ENCODE data around the gene NHSL2.

NHSL2 gene

DNA sequence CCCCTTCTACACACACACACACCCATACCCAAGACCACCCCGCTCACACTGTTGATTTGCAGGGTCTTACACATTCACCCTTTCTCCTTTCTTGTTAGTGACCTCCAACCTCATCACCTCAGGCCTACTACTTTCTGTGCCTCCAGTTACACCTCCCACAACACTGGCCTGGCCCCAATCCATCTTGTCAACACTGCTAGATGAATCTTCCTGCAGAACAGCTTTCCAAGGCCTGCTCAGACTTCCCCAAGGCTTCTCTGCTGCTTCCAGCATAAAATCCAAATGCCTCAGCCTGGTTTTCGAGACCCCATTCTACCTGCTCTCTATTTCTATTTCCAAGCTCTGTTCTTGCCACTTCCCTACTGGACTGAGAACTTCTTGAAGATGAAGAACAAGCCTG lies 79.9 kb downstream of the NHSL2 start:
- no peak overlapping the region for H3K4me3 ChIP-seq (ENCODE audit: low read depth, low read length)
- DNase-seq (ENCODE audit: low read depth), result no peak
- TF ChIP-seq POLR2A (IDR thresholded peaks at IDR 0.05; ENCODE audit: extremely low read depth, insufficient read length), result no peak
- no peak for TF ChIP-seq MYC (IDR thresholded peaks at IDR 0.05; ENCODE audit: low read depth, low read length)

DNA sequence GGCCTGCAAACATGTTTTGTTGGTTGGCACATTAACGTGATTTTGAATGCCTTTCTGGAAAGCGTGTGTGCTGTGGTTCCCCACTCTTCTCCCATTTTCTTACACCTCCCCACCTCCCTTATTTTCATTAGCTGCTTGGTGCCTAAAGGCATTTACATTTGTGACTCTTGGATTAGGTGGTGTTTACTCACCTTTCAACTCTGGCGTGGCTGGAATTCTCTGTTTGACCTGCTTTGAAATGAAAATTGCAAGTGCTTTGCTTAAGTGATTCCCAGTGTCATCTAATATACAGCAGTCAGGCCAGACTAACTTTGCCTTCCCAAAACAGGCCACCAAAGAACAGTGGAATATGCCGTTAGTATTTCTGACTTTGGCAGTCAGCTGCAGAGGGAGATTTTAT lies 80.5 kb downstream of the NHSL2 start:
- no peak overlapping the region for H3K4me3 ChIP-seq (ENCODE audit: low read depth, low read length)
- TF ChIP-seq, protein P1, sequence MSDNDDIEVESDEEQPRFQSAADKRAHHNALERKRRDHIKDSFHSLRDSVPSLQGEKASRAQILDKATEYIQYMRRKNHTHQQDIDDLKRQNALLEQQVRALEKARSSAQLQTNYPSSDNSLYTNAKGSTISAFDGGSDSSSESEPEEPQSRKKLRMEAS (IDR thresholded peaks at IDR 0.05; ENCODE audit: low read depth, low read length), result no peak
- no peak for DNase-seq (ENCODE audit: low read depth)

DNA sequence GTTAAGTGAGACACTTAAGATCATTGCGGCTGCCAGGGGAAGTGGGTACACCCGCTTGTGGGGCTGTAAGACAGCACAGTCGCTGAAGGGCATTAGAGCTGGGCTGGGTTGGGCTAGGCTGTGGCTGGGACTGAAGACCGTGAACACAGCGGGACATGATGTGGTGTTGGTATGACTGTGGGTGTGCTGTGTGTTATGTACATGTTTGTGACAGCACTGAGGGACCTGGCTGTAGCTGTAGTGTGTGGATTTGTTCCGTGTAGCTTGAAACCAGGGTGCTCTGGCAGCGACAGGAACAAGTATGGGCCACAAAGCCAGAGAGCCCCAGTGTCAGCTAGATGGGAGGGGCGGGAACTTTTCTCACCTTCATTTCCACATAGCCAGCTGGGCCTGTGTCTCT lies 82.1 kb downstream of the NHSL2 start:
- no peak for DNase-seq (ENCODE audit: low read depth)
- H3K4me3 ChIP-seq (ENCODE audit: low read depth, low read length), result no peak overlapping the region
- TF ChIP-seq, protein P2, sequence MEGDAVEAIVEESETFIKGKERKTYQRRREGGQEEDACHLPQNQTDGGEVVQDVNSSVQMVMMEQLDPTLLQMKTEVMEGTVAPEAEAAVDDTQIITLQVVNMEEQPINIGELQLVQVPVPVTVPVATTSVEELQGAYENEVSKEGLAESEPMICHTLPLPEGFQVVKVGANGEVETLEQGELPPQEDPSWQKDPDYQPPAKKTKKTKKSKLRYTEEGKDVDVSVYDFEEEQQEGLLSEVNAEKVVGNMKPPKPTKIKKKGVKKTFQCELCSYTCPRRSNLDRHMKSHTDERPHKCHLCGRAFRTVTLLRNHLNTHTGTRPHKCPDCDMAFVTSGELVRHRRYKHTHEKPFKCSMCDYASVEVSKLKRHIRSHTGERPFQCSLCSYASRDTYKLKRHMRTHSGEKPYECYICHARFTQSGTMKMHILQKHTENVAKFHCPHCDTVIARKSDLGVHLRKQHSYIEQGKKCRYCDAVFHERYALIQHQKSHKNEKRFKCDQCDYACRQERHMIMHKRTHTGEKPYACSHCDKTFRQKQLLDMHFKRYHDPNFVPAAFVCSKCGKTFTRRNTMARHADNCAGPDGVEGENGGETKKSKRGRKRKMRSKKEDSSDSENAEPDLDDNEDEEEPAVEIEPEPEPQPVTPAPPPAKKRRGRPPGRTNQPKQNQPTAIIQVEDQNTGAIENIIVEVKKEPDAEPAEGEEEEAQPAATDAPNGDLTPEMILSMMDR (IDR thresholded peaks at IDR 0.05; ENCODE audit: low read depth, low read length), result no peak
- TF ChIP-seq MYC (IDR thresholded peaks at IDR 0.05; ENCODE audit: low read depth, low read length) (no peak), POLR2A (IDR thresholded peaks at IDR 0.05; ENCODE audit: extremely low read depth, insufficient read length) (no peak)
- TF ChIP-seq, protein P1 (IDR thresholded peaks at IDR 0.05; ENCODE audit: low read depth, low read length), result no peak

DNA sequence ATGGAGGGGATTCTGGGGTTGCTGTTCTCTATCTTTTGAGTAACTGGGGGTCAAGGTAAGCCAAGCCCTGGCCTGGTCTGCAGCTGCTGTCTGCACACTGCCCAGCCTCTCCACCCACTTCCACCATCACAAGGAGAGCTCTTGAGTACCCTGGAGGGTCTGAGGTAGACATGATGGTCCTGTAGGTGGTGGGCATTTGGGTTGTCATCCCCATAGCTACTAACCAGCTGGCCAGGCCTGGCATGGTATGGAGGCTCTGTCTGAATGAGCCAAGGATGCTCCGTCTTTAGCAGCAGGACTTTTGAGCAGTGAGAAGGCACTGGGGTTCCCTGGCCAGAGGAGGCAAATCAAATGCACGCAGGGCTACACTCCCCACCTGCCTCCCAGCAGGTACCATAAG lies 82.7 kb downstream of the NHSL2 start:
- H3K4me3 ChIP-seq (ENCODE audit: low read depth, low read length), result no peak overlapping the region
- no peak for DNase-seq (ENCODE audit: low read depth)
- TF ChIP-seq MYC (IDR thresholded peaks at IDR 0.05; ENCODE audit: low read depth, low read length) (no peak), POLR2A (IDR thresholded peaks at IDR 0.05; ENCODE audit: extremely low read depth, insufficient read length) (no peak)
- TF ChIP-seq, protein P1 (IDR thresholded peaks at IDR 0.05; ENCODE audit: low read depth, low read length), result no peak
- TF ChIP-seq, protein P2 (IDR thresholded peaks at IDR 0.05; ENCODE audit: low read depth, low read length), result no peak

DNA sequence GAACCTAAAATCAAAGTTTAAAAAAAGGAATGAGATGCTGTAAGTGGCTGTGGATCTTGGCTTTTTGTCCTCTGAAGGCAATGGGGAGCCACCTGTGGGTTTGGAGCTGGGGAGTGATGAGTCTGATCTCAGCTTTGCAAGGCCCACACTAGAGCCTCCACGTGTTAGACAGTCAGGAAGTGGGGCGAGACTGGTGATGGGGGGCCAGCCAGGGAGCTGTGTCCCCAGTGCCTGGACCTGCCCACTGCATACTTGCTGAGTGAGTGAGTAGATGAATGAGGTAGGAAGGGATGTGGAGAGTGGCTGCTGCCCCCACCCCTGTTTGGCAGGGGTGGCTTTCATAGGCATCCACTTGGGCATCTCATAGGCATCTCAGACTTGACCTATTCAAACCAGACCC lies 84.0 kb downstream of the NHSL2 start:
- TF ChIP-seq MYC (IDR thresholded peaks at IDR 0.05; ENCODE audit: low read depth, low read length), result no peak
- TF ChIP-seq, protein P2 (IDR thresholded peaks at IDR 0.05; ENCODE audit: low read depth, low read length), result no peak
- TF ChIP-seq, protein P1 (IDR thresholded peaks at IDR 0.05; ENCODE audit: low read depth, low read length), result no peak
- TF ChIP-seq POLR2A (IDR thresholded peaks at IDR 0.05; ENCODE audit: extremely low read depth, insufficient read length), result no peak
- no peak for DNase-seq (ENCODE audit: low read depth)
- H3K4me3 ChIP-seq (ENCODE audit: low read depth, low read length), result no peak overlapping the region

DNA sequence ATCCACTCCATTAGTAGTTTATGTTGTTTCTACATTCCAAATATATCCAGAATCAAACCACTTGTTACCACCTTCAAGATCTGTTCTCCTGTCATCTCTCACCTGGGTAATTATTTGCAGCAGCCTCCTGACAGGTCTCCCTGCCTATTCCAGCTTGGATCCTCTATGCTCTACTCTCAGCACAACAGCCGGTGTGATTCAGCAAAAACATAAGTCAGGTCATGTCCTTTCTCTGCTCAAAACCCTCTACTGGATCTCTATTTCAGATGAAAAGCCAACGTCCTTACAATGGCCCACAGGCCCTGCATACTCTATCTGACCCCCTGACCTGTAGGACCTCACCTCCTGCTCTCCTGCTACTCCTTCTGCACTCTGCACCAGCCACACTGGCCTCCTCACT lies 84.5 kb downstream of the NHSL2 start:
- no peak for DNase-seq (ENCODE audit: low read depth)
- H3K4me3 ChIP-seq (ENCODE audit: low read depth, low read length), result no peak overlapping the region
- TF ChIP-seq, protein P2 (IDR thresholded peaks at IDR 0.05; ENCODE audit: low read depth, low read length), result no peak
- TF ChIP-seq, protein P1 (IDR thresholded peaks at IDR 0.05; ENCODE audit: low read depth, low read length), result no peak
- no peak for TF ChIP-seq MYC (IDR thresholded peaks at IDR 0.05; ENCODE audit: low read depth, low read length)
- no peak for TF ChIP-seq POLR2A (IDR thresholded peaks at IDR 0.05; ENCODE audit: extremely low read depth, insufficient read length)

DNA sequence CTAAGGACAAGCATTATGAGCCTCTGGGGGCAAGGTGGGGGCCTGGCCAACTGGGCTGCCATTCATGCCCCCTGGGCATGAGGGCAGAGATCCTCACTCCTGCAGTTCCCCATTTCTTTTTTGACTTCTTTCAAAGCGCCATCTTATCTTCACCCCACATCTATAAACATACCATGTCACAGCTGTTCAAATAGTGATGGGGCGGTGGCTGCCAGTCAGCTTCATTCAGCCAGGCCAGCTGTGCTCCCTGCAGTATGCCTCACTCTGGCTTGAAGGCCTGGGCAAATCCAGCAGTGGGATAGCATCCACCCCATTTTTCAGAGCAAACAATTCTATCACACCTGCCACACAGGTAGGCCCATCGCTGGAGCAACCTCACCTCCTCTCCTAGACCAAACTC lies 85.5 kb downstream of the NHSL2 start:
- TF ChIP-seq POLR2A (IDR thresholded peaks at IDR 0.05; ENCODE audit: extremely low read depth, insufficient read length) (no peak), MYC (IDR thresholded peaks at IDR 0.05; ENCODE audit: low read depth, low read length) (no peak)
- TF ChIP-seq, protein P2 (IDR thresholded peaks at IDR 0.05; ENCODE audit: low read depth, low read length), result no peak
- TF ChIP-seq, protein P1 (IDR thresholded peaks at IDR 0.05; ENCODE audit: low read depth, low read length), result no peak
- DNase-seq (ENCODE audit: low read depth), result no peak

More for the DNA sequence above, 85.5 kb downstream of the NHSL2 start:
- no peak overlapping the region for H3K4me3 ChIP-seq (ENCODE audit: low read depth, low read length)

Measured in NB4 (cell line).